Rectal smooth muscle tissue (tissue), 1 donor: Measurements from ENCODE around the gene KLHL1.

ENCODE experiments used
- H3K27ac ChIP-seq: one replicate; pipeline ENCODE4 v1.7.0; 2013; ENCODE audit warnings: low read depth, low read length, inconsistent platforms
- H3K27me3 ChIP-seq: one replicate; pipeline ENCODE4 v1.7.0; 2013; ENCODE audit warnings: low read length; ENCODE audit not compliant: control insufficient read depth, insufficient read depth
- H3K36me3 ChIP-seq: one replicate; pipeline ENCODE4 v1.7.0; 2013; ENCODE audit warnings: low read length; ENCODE audit not compliant: control insufficient read depth, insufficient read depth
- H3K4me1 ChIP-seq: one replicate; pipeline ENCODE4 v1.7.0; 2013; ENCODE audit warnings: low read length; ENCODE audit not compliant: control insufficient read depth, insufficient read depth
- H3K4me3 ChIP-seq: one replicate; pipeline ENCODE4 v1.7.0; 2013; ENCODE audit warnings: low read length
- H3K9ac ChIP-seq: one replicate; pipeline ENCODE4 v1.7.0; 2013; ENCODE audit warnings: low read length

The KLHL1 gene

DNA sequence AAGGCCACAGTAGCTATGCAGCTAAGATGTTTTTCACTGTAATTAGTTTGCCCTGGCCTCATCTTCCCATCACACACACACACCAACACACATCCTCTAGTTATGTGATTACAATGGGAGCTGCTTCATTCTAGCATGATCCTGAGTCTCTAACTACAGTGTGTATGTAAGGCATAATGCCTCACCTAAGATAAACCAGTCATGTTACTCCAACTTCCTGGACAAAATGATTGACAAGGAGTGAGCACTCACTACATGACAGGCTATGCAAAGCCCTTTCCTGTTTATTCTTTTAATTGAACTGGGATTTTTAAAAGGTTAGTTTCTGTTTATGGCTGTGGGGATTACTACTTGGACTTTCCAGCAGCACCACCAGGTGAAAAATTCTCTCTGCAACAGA, 401.4 kb downstream of the KLHL1 start:
- no peak overlapping the region for H3K9ac ChIP-seq
- H3K27ac ChIP-seq: no peak overlapping the region
- H3K4me1 ChIP-seq: no peaks in the 10 kb centered on the region
- H3K27me3 ChIP-seq: no peaks in the 10 kb centered on the region
- H3K36me3 ChIP-seq: no peaks in the 10 kb centered on the region
- no peak overlapping the region for H3K4me3 ChIP-seq

DNA sequence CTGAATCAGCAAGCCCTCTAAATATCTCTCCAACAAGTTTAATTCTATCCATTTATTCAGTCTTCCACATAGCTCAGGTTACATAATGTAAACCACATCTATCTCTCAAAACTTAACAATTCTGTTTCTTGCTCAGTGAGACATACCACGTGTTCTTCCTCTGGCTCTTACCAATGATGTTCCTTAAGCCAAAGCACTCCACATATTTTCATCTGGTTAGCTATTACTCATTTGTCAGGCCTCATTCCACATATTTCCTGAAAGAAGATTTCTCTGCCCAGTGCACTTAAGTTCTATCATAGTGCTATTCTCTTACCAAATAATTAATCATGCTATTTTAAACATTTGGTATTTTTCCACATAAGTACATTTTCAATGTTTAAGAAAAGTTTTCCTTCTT, 403.9 kb downstream of the KLHL1 start:
- H3K27me3 ChIP-seq: no peaks in the 10 kb centered on the region
- no peak overlapping the region for H3K27ac ChIP-seq
- H3K36me3 ChIP-seq: no peaks in the 10 kb centered on the region
- H3K9ac ChIP-seq: no peak overlapping the region
- H3K4me1 ChIP-seq: no peaks in the 10 kb centered on the region
- no peak overlapping the region for H3K4me3 ChIP-seq

GRCh38 chr13:69690999-69691398, 417.3 kb downstream of the KLHL1 start:
- no peak overlapping the region for H3K9ac ChIP-seq
- H3K27me3 ChIP-seq: no peaks in the 10 kb centered on the region
- H3K27ac ChIP-seq: no peak overlapping the region
- H3K4me1 ChIP-seq: no peaks in the 10 kb centered on the region
- no peak overlapping the region for H3K4me3 ChIP-seq
- no peaks in the 10 kb centered on the region for H3K36me3 ChIP-seq

DNA sequence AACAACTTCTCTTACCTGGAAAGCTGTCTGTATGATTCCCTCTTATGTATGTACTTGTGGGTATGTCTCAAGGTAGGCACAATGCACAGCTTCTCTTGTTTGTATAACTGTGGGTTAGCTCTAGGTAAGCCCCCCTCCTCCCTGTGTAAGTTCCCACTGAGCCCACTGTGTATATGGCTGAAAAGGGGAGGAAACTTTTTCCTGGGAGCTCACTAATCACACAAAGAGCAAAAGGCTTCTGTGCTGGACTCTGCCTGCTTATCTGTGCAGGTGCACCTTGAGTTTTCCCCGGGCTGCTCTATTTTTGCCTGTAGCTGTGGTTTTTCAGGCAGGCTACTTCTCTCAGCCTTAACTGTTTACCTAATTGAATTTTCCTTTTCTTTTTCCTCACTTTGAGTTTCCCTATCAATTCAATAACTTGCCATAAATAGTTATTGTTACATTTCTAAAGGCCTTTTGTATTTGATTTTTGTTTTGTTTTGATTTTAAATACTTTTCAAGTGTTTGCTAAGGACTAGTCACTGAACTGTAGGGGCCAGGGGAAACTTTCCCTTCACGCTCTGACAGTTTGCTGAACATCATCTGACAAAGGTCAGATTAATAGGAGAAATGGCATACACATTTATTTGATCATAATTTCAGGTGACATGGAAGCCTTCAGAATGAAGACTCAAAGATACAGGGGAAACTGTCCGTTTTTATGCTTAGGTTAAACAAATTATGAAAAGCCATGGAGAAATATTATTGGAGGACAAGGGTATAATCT, 424.1 kb downstream of the KLHL1 start:
- Histone ChIP-seq H3K4me3 (no peak overlapping the region), H3K27me3 (no peaks in the 10 kb centered on the region), H3K27ac (no peak overlapping the region), H3K9ac (no peak overlapping the region), H3K4me1 (no peaks in the 10 kb centered on the region), H3K36me3 (no peaks in the 10 kb centered on the region)

GRCh38 chr13:69681722-69682121, 426.5 kb downstream of the KLHL1 start:
- H3K36me3 ChIP-seq: no peaks in the 10 kb centered on the region
- no peak overlapping the region for H3K9ac ChIP-seq
- no peaks in the 10 kb centered on the region for H3K27me3 ChIP-seq

GRCh38 chr13:69677343-69677742, 430.9 kb downstream of the KLHL1 start:
- Histone ChIP-seq H3K27me3 (no peaks in the 10 kb centered on the region), H3K4me1 (no peaks in the 10 kb centered on the region), H3K4me3 (no peak overlapping the region), H3K36me3 (no peaks in the 10 kb centered on the region), H3K27ac (no peak overlapping the region), H3K9ac (no peak overlapping the region)

More at GRCh38 chr13:69681722-69682121, 426.5 kb downstream of the KLHL1 start:
- H3K27ac ChIP-seq: no peak overlapping the region
- H3K4me1 ChIP-seq: no peaks in the 10 kb centered on the region
- H3K4me3 ChIP-seq: no peak overlapping the region

- Histone ChIP-seq H3K4me1 (no peaks in the 10 kb centered on the region), H3K9ac (no peak overlapping the region), H3K4me3 (no peak overlapping the region), H3K36me3 (no peaks in the 10 kb centered on the region), H3K27me3 (no peaks in the 10 kb centered on the region), H3K27ac (no peak overlapping the region)
Measured at GRCh38 chr13:69676286-69676685, 432.0 kb downstream of the KLHL1 start.

DNA sequence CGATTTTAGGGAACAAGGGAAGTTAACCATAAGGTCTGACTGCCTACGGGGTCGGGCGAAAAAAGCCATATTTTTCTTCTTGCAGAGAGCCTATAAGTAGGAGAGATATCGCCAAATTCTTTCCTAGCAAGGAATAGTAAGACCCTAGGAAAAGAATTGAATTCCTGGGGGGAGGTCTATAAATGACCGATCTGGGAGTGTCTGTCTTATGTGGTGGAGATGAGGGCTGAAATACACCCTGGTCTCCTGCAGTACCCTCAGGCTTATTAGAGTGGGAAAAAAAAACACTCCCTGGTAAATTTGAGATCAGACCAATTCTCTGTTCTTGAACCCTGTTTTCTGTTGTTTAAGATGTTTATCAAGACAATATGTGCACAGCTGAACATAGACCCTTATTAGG, 448.1 kb downstream of the KLHL1 start:
- H3K4me3 ChIP-seq: no peak overlapping the region
- no peaks in the 10 kb centered on the region for H3K4me1 ChIP-seq
- no peak overlapping the region for H3K9ac ChIP-seq
- H3K36me3 ChIP-seq: no peaks in the 10 kb centered on the region
- H3K27ac ChIP-seq: no peak overlapping the region
- H3K27me3 ChIP-seq: no peaks in the 10 kb centered on the region

- no peak overlapping the region for H3K9ac ChIP-seq
- H3K4me3 ChIP-seq: no peak overlapping the region
- H3K27me3 ChIP-seq: no peaks in the 10 kb centered on the region
- H3K27ac ChIP-seq: no peak overlapping the region
- no peaks in the 10 kb centered on the region for H3K36me3 ChIP-seq
- H3K4me1 ChIP-seq: no peaks in the 10 kb centered on the region
Measured at GRCh38 chr13:69657676-69658075, 450.6 kb downstream of the KLHL1 start.

- no peaks in the 10 kb centered on the region for H3K36me3 ChIP-seq
- no peak overlapping the region for H3K9ac ChIP-seq
- no peaks in the 10 kb centered on the region for H3K27me3 ChIP-seq
- no peaks in the 10 kb centered on the region for H3K4me1 ChIP-seq
- no peak overlapping the region for H3K27ac ChIP-seq
- H3K4me3 ChIP-seq: no peak overlapping the region
Measured at GRCh38 chr13:69654392-69654791, 453.9 kb downstream of the KLHL1 start.
